IMR-90 (cell line): ENCODE data around the gene CACNA1F. TPM values are rescaled to one million over a fixed set of nuclear protein-coding genes. Genes with fewer than 3 reads are reported as not detected.

Experiments used
- ATAC-seq: fragments of 200-7000 bp; cut with Tn5 transposase; 2 replicates; pipeline ENCODE4 v1.9.1; 2020; ENCODE audit warnings: low read depth, mild to moderate bottlenecking, moderate library complexity
- BruUV-seq: library from RNA; stranded (reverse); fragments of 400-500 nt; replicated peaks from 2 replicates; lab custom pipeline; 2021; lab: Mats Ljungman, UMichigan
- CTCF ChIA-PET: fragments of 300-600 bp; formaldehyde crosslinking; extraction: SDS; loops from one replicate; lab custom pipeline; 2021; ENCODE audit warnings: antibody characterized with exemption; lab: Yijun Ruan, JAX
- POLR2A ChIA-PET: fragments of 300-600 bp; sonication (Branson Sonifier 250); formaldehyde crosslinking; loops from one replicate; lab custom pipeline; 2022; ENCODE audit warnings: antibody characterized with exemption; ENCODE audit not compliant: unreplicated experiment; lab: Charles Lee
- DNase-seq: peaks from one replicate; pipeline ENCODE4 v3.0.0; 2013
- H2AFZ ChIP-seq: replicated peaks from 2 replicates; pipeline ENCODE3; 2013; ENCODE audit warnings: low read length, mild to moderate bottlenecking; ENCODE audit not compliant: poor library complexity
- H2AK5ac ChIP-seq: 2 replicates; pipeline ENCODE4 v1.6.1; 2013; ENCODE audit warnings: low read depth, low read length, inconsistent platforms
- H2AK9ac ChIP-seq: replicated peaks from 2 replicates; pipeline ENCODE3; 2013; ENCODE audit warnings: mild to moderate bottlenecking, low read depth, low read length, moderate library complexity; ENCODE audit not compliant: poor library complexity
- H2BK120ac ChIP-seq: 2 replicates; pipeline ENCODE4 v1.6.1; 2013; ENCODE audit warnings: low read depth, low read length, inconsistent platforms
- H2BK15ac ChIP-seq: 3 replicates; pipeline ENCODE4 v1.6.1; 2013; ENCODE audit warnings: low read depth, low read length, inconsistent platforms
- H2BK20ac ChIP-seq: 2 replicates; pipeline ENCODE4 v1.6.1; 2013; ENCODE audit warnings: low read depth, mild to moderate bottlenecking, inconsistent platforms, low read length, moderate library complexity
- H2BK5ac ChIP-seq: 2 replicates; pipeline ENCODE4 v1.6.1; 2013; ENCODE audit warnings: mild to moderate bottlenecking, low read depth, low read length, inconsistent platforms; ENCODE audit not compliant: poor library complexity, severe bottlenecking
- H3K14ac ChIP-seq: replicated peaks from 2 replicates; pipeline ENCODE4 v1.6.1; 2013; ENCODE audit warnings: low read depth, low read length, inconsistent platforms
- H3K18ac ChIP-seq: 2 replicates; pipeline ENCODE4 v1.6.1; 2013; ENCODE audit warnings: low read depth, low read length, control low read depth
- H3K23ac ChIP-seq: 2 replicates; pipeline ENCODE4 v1.6.1; 2013; ENCODE audit warnings: low read depth, low read length, inconsistent platforms
- H3K27ac ChIP-seq: 2 replicates; pipeline ENCODE4 v1.5.1; 2013; ENCODE audit warnings: mild to moderate bottlenecking, control low read depth, low read length; ENCODE audit not compliant: insufficient read depth
- H3K27me3 ChIP-seq: 2 replicates; pipeline ENCODE4 v1.6.1; 2013; ENCODE audit warnings: low read length; ENCODE audit not compliant: control insufficient read depth, insufficient read depth
- H3K36me3 ChIP-seq: 2 replicates; pipeline ENCODE4 v1.6.1; 2013; ENCODE audit warnings: low read length, mixed read lengths; ENCODE audit not compliant: control insufficient read depth, insufficient read depth
- H3K4ac ChIP-seq: 2 replicates; pipeline ENCODE4 v1.6.1; 2013; ENCODE audit warnings: low read depth, low read length, inconsistent platforms
- H3K4me1 ChIP-seq: 2 replicates; pipeline ENCODE4 v1.6.1; 2013; ENCODE audit warnings: low read length, mixed read lengths; ENCODE audit not compliant: control insufficient read depth, insufficient read depth
- H3K4me2 ChIP-seq: 2 replicates; pipeline ENCODE4 v1.6.1; 2013; ENCODE audit warnings: low read depth, mild to moderate bottlenecking, control low read depth, low read length, moderate library complexity
- H3K4me3 ChIP-seq: 2 replicates; pipeline ENCODE4 v1.5.1; 2013; ENCODE audit warnings: low read depth, mild to moderate bottlenecking, control low read depth, low read length, moderate library complexity; ENCODE audit not compliant: insufficient read depth
- H3K56ac ChIP-seq: 2 replicates; pipeline ENCODE4 v1.6.1; 2013; ENCODE audit warnings: low read length, inconsistent platforms; ENCODE audit not compliant: insufficient read depth; ENCODE audit errors: extremely low read depth
- H3K79me1 ChIP-seq, 2 experiments: 2 replicates each; pipeline ENCODE4 v1.6.1; 2013; ENCODE audit warnings: low read length in 2 of 2, inconsistent platforms in 1 of 2, low read depth in 1 of 2
- H3K9ac ChIP-seq: 2 replicates; pipeline ENCODE4 v1.6.1; 2013; ENCODE audit warnings: low read depth, low read length, control low read depth
- H3K9me1 ChIP-seq: 2 replicates; pipeline ENCODE4 v1.6.1; 2013; ENCODE audit warnings: low read length, inconsistent platforms; ENCODE audit not compliant: insufficient read depth
- H3K9me3 ChIP-seq: 2 replicates; pipeline ENCODE4 v1.6.1; 2013; ENCODE audit warnings: low read length; ENCODE audit not compliant: control insufficient read depth, insufficient read depth
- H4K20me1 ChIP-seq: 2 replicates; pipeline ENCODE4 v1.6.1; 2013; ENCODE audit warnings: low read length, inconsistent platforms; ENCODE audit not compliant: insufficient read depth
- H4K5ac ChIP-seq: 2 replicates; pipeline ENCODE4 v1.6.1; 2013; ENCODE audit warnings: mild to moderate bottlenecking, low read depth, low read length, control low read depth
- H4K8ac ChIP-seq, 2 experiments: 2 replicates each; pipeline ENCODE4 v1.6.1; 2013; ENCODE audit warnings: low read depth in 2 of 2, low read length in 2 of 2, control low read depth in 1 of 2, inconsistent platforms in 1 of 2
- H4K91ac ChIP-seq: 2 replicates; pipeline ENCODE4 v1.6.1; 2013; ENCODE audit warnings: low read depth, low read length, inconsistent platforms; ENCODE audit not compliant: insufficient read depth
- BHLHE40 ChIP-seq: fragments of 150-350 bp; IDR thresholded peaks from 2 replicates; pipeline ENCODE4 v1.6.1; 2016; ENCODE audit warnings: mild to moderate bottlenecking, low read depth, low read length
- CHD1 ChIP-seq: IDR thresholded peaks from 2 replicates; pipeline ENCODE4 v1.6.1; 2012; ENCODE audit warnings: low read depth, low read length, improper control_type of control experiment
- ELK1 ChIP-seq: fragments of 150-350 bp; IDR thresholded peaks from 2 replicates; pipeline ENCODE4 v1.6.1; 2016; ENCODE audit warnings: low read depth, mild to moderate bottlenecking, low read length, moderate library complexity, borderline replicate concordance
- MAFK ChIP-seq: IDR thresholded peaks from 2 replicates; pipeline ENCODE4 v1.6.1; 2012; ENCODE audit warnings: low read depth, low read length, improper control_type of control experiment
- MAZ ChIP-seq: IDR thresholded peaks from 2 replicates; pipeline ENCODE4 v1.6.1; 2012; ENCODE audit warnings: low read depth, mild to moderate bottlenecking, low read length, improper control_type of control experiment, moderate library complexity, borderline replicate concordance
- MXI1 ChIP-seq: IDR thresholded peaks from 2 replicates; pipeline ENCODE4 v1.6.1; 2012; ENCODE audit warnings: low read depth, mild to moderate bottlenecking, low read length, moderate library complexity, borderline replicate concordance
- NFE2L2 ChIP-seq: fragments of 150-350 bp; IDR thresholded peaks from 2 replicates; pipeline ENCODE4 v1.6.1; 2016; ENCODE audit warnings: low read depth, mild to moderate bottlenecking, low read length
- RAD21 ChIP-seq: IDR thresholded peaks from 2 replicates; pipeline ENCODE4 v1.6.1; 2012; ENCODE audit warnings: low read length, improper control_type of control experiment
- RCOR1 ChIP-seq: IDR thresholded peaks from 2 replicates; pipeline ENCODE4 v1.6.1; 2012; ENCODE audit warnings: mild to moderate bottlenecking, low read length, improper control_type of control experiment; ENCODE audit not compliant: insufficient replicate concordance
- WGBS, 2 experiments: methylation state at CpG; one replicate each; pipeline versions ENCODE4 v1.1.5 to v1.1.7; 2013; ENCODE audit warnings: missing lambda C conversion rate in 2 of 2; ENCODE audit not compliant: insufficient read length in 1 of 2; ENCODE audit errors: extremely low coverage in 2 of 2; 5-methylcytosine and 5-hydroxymethylcytosine counted together
- dilution Hi-C: fragments of 300-500 bp; cut with HindIII; formaldehyde crosslinking; loops from one replicate; pipeline ENCODE4 v1.14.3; 2018; ENCODE audit warnings: low sequenced_read_pairs; ENCODE audit not compliant: unreplicated experiment
- in situ Hi-C: fragments of 300-500 bp; cut with MboI; formaldehyde crosslinking; loops from 3 replicates; pipeline ENCODE4 v1.14.3; 2019; ENCODE audit warnings: low sequenced_read_pairs, inconsistent platforms, mixed read lengths
- intact Hi-C: fragments of 100-400 bp; cut with micrococcal nuclease; formaldehyde crosslinking; loops from 2 replicates; pipeline ENCODE4 v1.10.0; 2022
- polyA plus RNA-seq, 3 experiments: library from polyadenylated mRNA; depleted of rRNA; stranded (reverse); fragments of >200 nt; gene quantifications; 2 replicates each; pipeline ENCODE4 v1.2.3, GENCODE V29; 2012; ENCODE audit warnings: low replicate concordance in 1 of 3
- total RNA-seq: library from RNA; depleted of rRNA; stranded (reverse); fragments of >200 nt; gene quantifications from 2 replicates; pipeline ENCODE4 v1.2.3, GENCODE V29; 2012

Gene CACNA1F
- total and polyA plus RNA-seq, 2 of the 4 experiments (the other 2 are of a cell fraction): not detected

- Histone ChIP-seq H3K9ac (peak overlapping the region; percentile 61), H3K4me3 (peak overlapping the region; percentile 61), H3K23ac (peak overlapping the region; percentile 75), H4K5ac (peak overlapping the region; percentile 73; the same call in 1 of the 2 replicates), H3K56ac (peak overlapping the region; percentile 16), H2BK20ac (0 out of 2 replicates have a peak overlapping the region, but pooled peaks have one; percentile 35), H3K27ac (peak overlapping the region; percentile 45), H4K20me1 (no peaks in the 10 kb centered on the region; the same call in 1 of the 2 replicates), H2AFZ (peak overlapping the region; percentile 91), H4K8ac (peak overlapping the region; percentile 84 to 89; a peak in 3 of 4 replicates), H2BK120ac (peak overlapping the region; percentile 64), H4K91ac (peak overlapping the region; percentile 84), H3K14ac (peak overlapping the region; percentile 96), H3K4ac (peak overlapping the region; percentile 94), H3K36me3 (peaks cover 9% of the 10 kb centered on the region), H3K4me2 (peak overlapping the region; percentile 92), H3K9me3 (no peaks in the 10 kb centered on the region; the same call in 1 of the 2 replicates), H2BK15ac (no peak overlapping the region), H2AK5ac (peak overlapping the region; percentile 82), H3K79me1 (peaks cover 17 to 19% of the 10 kb centered on the region in 2 experiments), H2AK9ac (peak overlapping the region; percentile 98), H3K4me1 (peaks cover 6% of the 10 kb centered on the region), H3K9me1 (0 out of 2 replicates have a peak, but pooled peaks cover 5% of the 10 kb centered on the region), H3K18ac (peak overlapping the region; percentile 25; the same call in 1 of the 2 replicates), H2BK5ac (peak overlapping the region; percentile 22), H3K27me3 (no peaks in the 10 kb centered on the region)
- no TSS peak for BruUV-seq
- intact Hi-C loops (no loop called here), in situ Hi-C loops (no loop called here), dilution Hi-C loops (no loop called here)
- ATAC-seq (peak; percentile 64), DNase-seq (peak; percentile 20)
- no peak for TF ChIP-seq RCOR1
- 0 out of 2 replicates have a peak, but pooled peaks have one; percentile 24 for TF ChIP-seq MXI1
- TF ChIP-seq ELK1: no peak
- TF ChIP-seq MAZ: no peak
- TF ChIP-seq BHLHE40: no peak
- no peak for TF ChIP-seq MAFK
- TF ChIP-seq NFE2L2: no peak
- no peak for TF ChIP-seq CHD1
- TF ChIP-seq RAD21: no peak
- CTCF ChIA-PET: no interaction called here
- WGBS, 2 experiments: 33% methylated on average over 19 of the region's 37 CpGs; no CpG with 5 or more reads in 1 of the 2 experiments
- POLR2A ChIA-PET: no interaction called here
Observed at GRCh38 chrX:49172280-49172780, 60.8 kb downstream of the CACNA1F start.
